Activated T-helper 1 cell treated with anti-CD3 and anti-CD28 coated beads, Interleukin-2, amount 50 U/mL, for 16 hours (primary cell): ENCODE data around the gene COX20.
"Not testable (repeated sequence)": the region's sequence is repeated elsewhere in the genome, so short reads cannot be mapped to it uniquely, and the experiment has no call there.

ENCODE experiments used
- DNase-seq, 2 donors: peaks; one replicate each; pipeline ENCODE4 v3.0.0-alpha.2; 2020; ENCODE audit warnings: low read depth in 1 of 2, low spot score in 1 of 2

COX20 gene

DNA sequence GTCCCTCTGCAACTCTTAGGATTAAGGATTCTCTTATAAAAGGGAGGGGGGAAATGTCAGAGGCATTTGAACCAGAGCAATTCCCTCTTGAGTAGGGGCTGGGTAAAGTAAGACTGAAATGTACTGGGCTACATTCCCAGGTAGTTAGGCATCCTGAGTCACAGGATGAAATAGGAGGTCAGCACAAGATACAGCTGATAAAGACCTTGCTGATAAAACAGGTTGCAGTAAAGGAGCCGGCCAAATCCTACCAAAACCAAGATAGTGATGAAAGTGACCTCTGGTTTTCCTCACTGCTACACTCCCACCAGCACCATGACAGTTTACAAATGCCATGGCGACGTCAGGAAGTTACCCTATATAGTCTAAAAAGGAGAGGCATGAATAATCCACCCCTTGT lies 14.3 kb upstream of the COX20 start:
- no peak for DNase-seq

DNA sequence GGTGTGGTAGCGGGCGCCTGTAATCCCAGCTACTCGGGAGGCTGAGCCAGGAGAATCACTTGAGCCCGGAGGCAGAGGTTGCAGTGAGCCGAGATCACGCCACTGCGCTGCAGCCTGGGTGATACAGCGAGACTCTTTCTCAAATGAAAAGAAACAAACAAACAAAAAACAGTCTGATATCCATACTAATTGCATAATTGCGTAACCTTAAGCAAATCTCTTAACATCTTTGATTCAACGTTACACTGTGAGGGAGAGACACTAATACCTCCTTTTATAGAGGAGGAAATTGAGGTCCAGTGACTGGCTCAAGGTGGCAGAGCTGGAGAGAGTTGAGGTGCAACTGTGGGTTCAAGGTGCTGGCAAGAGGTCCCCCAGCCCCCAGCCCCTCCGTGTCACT lies 12.6 kb upstream of the COX20 start:
- no peak for DNase-seq

DNA sequence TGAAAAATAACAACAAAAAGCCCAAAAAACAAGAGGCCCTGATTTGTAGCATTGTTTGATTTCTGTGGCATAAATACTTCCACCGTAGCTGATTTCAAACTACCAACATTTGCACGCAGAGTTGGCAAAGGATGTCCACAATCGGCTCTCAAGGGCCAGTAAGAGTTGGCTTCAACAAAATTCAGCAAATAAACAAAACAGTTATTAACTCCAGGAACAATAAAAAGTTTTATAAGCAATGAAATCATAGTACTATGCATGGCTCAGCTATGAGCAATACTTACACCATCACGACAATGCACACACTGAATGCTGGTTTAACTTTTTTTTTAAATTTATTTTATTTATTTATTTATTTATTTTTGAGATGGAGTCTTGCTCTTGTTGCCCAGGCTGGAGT lies 8.7 kb upstream of the COX20 start:
- DNase-seq, result no peak

DNA sequence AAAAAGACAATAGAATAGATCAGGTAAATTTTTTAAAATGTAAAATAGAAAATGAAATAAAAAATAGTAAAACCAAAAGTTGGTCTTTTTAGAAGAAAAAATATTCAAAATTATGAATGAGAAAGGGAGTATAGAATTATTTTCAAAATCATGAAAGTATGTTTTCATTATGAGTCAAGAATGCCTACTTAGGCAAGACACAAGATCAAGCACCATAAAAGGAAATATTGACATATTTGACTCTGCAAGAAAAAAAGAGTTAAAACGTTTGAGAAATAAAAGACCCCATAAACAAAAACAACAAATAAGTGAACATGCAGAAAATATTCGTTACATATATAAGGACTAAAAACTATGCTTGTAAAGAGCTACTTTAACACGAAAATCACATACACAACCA lies 4.8 kb upstream of the COX20 start:
- no peak for DNase-seq

DNA sequence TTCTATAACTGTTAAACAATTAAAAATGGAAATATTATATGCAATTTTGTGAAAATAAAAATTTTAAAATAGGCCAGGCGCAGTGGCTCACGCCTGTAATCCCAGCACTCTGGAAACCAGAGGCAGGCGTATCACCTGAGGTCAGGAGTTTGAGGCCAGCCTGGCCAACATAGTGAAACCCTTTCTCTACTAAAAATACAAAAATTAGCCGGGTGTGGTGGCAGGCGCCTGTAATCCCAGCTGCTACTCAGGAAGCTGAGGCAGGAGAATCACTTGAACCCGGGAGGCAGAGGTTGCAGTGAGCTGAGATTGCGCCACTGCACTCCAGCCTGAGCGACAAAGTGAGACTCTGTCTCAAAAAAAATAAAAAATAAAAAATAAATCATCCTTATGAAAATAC lies 2.2 kb upstream of the COX20 start:
- not testable (repeated sequence) for DNase-seq

DNA sequence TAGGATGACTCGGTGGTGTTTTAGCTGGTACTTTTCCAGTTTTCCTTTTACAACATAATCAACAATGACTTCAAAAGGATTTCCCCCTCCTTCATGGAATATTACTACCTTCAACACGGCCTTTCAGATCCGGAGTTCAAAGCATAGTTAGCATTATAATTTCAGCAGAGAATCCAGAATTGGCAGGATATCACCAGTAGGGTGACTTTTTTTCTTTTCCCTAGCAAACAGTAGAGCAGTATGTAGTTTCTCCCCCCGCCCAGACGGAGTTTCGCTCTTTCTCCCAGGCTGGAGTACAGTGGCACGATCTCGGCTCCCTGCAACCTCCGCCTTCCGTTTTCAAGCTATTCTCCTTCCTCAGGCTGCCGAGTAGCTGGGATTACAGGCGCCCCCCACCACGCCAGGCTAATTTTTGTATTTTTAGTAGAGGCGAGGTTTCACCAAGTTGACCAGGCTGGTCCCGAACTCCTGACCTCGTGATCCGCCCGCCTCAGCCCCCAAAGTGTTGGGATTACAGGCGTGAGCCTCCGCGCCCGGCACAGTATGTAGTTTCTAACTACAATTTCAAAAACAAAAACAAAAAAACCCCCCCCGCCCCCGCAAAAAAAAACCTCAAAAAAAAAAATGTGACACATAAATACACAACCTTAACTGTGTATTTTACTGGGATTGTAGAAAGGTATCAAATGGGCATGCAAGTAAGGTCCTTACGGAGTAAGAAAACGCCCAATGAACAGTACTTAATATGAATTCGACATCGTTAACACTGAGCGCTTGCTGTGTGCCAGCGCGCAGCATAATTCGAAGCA lies 1.5 kb upstream of the COX20 start:
- DNase-seq, result peak; percentile 15 to 34

DNA sequence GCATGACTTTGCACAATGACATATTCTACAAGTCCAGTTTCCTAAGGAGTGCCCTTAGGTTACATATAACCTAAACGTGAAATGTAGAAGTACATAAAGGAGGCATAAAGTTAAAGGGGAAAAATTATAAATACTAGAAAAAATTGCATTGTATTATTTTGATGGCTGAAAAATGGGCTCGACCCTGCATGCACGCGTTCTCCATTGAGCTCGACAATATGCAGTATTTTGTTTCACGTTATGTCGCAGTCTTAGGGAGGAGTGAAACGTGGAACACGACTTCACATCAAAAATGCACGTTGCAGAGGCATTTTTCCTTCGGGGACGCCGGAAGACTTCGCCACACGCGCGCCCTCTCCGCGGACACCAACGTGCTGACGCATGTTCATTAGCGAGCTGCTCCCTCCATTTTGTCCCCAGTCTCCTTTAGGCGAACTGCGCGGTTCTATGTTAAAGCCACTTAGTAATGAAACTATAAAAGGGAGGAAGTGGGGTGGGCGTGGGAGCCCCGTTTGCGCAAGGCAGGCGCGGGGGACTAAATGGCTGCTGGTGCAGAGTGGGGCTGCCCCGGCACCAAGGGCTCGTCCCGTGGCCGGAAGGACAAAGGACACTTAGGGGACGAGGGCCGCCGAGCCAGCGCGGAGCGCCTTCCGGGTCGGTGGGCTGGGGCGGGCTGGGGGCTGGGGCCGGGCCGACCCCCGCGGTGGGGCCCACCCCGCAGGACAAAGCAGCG lies 749 bp upstream of the COX20 start:
- peak; percentile 76 to 81 for DNase-seq

DNA sequence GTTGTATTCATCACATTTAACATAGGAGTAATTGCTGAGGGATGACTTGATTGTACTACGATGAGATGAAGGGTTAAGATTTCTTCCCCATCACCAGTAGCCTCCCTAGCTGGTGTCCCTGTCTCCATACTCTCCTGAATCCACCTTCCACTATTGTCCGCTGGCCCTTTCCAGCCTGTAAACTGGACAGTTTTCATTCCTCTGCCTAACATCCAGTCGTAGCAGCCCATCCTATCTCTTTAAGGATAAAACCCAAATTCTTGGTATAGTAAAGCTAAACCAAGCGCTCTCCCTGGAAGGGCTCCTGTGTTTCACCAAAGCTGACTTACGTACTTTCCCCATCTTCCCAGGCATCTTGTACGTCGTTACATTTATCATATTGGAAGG lies 670 bp downstream of the COX20 start:
- DNase-seq, result no peak

DNA sequence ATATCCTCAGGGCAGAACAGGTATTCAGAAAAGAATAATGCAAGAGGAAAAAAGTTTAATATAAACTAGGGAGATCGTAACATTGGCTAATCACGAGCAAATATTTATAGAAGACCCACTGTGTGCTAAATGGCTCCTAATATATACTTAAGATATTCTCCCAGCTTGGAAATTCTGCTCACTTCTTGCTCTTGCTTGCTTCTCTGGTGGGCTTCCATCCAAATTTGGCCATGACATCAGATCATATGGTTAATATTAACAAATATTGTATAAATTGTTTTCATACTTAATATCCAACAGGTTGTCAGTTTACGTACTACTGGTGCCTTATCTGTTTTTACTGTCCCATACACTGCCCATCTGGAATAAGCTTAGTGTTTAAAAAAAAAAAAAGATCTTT lies 1.1 kb downstream of the COX20 start:
- DNase-seq, result no peak

DNA sequence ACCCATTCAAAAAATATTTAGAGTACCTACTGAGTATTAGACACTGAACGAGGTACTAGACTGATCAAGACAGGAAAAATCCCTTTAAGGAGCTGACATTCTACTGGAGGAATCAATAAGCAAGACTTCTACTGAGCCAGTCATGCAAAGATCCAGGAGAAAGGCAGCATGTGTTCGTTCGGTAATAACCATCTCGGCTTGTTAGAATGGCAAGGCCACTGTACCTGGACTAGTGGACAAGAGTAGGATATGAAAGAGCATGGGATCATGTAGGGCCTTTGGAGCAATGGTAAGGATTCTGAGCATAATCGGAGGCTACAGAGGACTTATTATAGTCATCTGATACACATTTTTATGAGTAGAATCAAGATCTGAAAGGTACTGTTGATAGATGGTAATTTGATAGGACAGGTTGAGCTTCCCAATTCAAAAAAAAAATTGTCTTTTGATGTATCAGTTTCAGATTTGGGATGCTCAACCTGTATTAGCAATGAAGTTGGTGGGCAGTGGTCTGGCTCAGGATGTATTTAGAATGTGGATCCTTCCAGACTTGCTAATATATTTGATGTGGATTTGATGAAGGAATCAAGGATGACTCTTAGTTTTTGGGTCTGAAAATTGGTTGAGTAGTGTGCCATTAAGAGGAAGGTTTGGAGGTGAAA lies 2.3 kb downstream of the COX20 start:
- no peak for DNase-seq

DNA sequence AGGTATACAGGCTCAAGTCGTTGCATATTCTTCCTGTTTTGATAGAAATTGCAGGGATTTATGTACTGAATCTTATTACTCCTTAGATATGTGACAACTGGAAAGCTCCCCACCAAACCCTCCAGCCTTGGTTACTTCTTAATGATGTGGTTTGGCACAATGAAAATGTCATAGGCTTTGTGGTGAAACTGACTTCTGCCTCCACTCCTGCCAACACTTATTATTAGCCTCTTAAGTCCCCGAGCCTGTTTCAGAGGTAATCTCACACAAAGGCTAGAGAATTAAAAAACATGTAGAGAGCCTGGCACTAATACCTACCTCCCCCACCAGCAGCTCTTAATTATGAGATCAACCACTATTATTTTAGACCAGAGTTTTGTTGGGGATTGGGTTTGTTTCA lies 4.2 kb downstream of the COX20 start:
- DNase-seq, result no peak

DNA sequence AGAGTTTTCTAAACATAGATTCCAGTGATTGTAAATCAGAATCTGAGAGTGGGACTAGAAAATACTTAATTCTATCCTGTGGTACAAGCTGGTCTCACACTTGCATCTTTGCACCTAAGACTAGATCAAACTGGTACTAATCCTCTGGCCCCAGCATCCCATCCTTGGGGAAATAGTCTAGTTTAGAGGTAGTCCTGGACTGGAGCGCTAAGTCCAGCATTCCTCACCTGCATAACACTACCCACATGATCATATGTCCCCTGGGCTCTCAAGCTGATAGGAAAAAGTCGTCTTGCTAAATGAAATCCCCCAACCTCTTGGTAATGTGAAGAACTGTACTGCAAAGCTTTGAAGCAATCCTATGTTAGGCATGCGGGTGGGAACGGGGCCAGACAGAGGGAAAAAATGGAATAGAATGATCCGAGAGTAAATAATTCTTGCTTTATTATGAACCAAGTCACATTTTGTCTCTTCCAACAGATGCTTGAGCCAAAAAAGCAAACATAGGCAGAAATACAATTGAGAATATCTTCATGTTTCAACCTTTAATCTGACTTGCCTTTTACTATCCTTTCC lies 4.8 kb downstream of the COX20 start:
- no peak for DNase-seq

DNA sequence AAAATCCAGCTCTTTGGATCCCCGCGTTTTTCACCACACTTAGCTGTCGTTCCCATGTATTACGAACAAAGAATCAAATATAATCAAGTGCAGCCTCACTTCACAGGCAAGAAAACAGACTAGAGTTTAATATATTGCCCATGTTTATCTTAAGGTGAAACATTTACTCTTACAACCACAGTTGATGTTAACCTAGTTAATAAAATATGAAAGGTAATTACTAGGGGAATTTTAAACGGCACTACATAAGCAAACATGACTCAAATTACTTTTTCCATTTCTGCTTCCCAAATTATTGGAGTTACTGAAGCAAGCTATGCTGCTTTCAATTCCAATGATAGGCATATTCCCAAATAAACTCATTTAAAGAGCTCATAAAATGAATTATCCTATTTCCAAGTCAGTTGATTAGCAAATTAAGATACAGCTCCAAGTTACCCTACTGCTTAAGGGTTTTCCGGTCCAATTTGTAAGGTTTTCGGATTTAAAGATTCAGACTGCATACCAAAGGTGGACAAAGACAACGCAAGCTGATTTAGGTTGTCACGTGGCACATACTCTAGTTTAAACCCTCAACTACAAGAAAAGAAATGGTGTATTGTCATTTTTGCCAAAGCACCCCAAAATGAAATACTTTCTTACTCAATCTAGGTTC lies 5.9 kb downstream of the COX20 start:
- DNase-seq, result no peak

DNA sequence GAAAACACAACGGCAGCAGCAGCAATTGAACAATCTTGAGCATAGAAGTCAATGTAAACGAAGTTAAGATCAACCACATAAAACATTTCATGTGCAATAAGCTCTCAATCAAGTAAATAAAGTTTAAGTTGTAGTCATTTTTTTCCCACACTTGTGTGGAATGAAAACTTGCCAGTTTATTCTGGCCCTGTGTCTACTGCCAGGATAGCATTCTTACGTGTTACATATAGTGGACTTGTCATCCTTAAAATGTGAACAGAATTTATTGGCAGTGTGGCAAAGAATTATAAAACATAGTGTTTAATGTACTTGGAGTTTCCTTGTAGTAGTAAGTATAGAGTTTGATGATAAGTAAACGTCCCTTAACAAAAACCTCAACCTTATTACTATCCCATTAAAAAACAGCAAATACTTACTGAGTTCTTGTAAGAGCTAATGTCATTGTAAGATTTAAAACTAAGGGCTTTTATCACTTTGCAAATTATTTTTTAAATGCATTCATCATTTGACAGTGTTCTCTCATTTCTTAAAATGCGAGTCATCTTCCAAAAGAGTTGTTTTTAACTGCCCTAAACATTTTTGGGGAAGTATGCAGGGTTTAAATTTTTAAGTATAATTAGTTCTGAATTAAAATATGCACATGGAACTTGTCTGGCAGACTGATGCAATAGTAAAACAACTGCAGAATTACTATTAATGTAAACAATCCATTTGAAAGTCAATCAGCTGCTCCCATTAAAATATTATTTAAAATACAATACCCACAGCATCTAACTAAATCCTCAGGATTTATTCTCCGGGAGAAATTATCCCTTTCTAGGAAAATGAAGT lies 7.9 kb downstream of the COX20 start:
- DNase-seq, result no peak

DNA sequence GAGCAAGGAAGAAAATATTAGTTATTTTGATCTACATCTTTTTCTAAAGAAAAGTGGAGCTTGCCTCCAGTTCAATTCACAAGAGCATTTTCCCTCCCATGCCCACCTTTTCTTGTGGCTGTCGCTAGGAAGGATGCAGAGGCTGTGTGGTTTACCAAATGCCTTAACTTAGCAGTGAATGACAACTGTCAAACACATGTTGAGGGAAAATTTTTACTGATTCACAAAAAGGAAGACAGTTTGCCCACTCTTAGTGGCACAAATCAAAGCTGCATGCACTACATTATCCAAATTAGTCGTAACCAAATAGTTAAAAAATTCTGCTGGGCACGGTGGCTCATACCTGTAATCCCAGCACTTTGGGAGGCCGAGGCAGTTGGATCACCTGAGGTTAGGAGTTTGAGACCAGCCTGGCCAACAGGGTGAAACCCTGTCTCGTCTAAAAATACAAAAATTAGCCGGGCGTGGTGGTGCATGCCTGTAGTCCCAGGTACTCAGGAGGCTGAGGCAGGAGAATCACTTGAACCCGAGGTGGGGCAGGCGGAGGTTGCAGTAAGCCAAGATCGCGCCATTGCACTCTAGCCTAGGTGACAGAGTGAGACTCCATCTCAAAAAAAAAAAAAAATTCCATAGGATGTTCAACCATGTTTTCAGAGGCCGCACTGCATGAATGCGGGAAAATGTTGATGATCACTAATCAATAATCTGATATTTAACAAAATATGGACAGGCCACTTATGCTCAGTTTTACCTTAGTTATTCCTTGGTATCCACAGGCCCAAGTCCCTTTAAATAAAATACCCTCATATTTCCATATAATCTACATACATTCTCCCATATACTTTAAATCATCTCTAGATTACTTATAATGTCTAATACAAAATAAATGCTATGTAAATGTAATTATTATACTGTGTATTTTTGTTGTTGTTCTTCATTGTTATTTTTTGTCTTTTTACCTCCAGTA lies 9.0 kb downstream of the COX20 start:
- DNase-seq, result no peak

DNA sequence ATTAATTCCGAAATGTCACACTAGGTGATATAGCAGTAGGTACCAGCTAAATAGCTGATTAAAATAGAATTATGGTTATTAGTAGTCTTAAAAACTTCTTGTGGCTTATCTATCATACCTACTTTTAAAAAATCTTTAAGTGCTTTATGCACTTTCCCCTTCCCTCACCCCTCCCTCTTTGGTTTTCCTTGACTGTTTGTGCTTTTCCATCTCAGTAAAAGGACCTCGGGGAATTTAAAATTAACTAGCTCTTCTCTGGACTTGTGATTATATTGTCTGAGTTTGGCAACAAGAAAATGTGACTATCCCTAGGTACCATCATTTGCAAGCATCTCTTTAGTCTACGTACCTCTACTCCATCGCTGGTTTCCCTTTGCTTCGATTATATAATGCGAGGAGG lies 11.2 kb downstream of the COX20 start:
- DNase-seq, result no peak

DNA sequence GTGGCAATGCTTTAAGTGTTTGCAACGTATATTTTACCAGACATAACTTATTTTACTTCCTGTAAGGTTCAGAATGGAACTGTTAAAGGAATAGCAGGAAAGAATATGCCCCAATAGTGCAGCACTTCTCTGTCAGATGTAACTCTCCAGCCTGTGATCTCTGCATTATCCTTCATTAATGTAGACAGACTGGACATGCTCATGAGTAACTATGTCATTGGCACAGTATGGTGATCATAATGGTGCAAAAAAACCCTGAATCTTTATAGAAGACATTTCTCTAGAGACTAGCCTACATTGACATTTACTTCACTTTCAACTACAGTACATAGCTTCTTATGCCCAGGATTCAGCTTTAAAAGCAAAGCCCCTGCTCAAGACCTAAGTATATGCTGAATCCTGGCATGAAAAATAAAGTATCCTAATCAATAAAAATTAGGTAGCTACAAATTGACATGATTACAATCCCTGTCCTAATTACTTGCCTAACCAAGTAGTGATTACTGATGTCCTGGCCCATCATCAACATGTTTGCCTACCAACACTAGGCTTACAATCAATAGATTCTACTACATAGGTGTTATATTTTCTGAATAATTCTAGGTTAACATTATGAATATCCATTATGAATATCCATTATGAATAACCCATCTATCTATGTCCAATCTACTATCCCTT lies 13.9 kb downstream of the COX20 start:
- no peak for DNase-seq

DNA sequence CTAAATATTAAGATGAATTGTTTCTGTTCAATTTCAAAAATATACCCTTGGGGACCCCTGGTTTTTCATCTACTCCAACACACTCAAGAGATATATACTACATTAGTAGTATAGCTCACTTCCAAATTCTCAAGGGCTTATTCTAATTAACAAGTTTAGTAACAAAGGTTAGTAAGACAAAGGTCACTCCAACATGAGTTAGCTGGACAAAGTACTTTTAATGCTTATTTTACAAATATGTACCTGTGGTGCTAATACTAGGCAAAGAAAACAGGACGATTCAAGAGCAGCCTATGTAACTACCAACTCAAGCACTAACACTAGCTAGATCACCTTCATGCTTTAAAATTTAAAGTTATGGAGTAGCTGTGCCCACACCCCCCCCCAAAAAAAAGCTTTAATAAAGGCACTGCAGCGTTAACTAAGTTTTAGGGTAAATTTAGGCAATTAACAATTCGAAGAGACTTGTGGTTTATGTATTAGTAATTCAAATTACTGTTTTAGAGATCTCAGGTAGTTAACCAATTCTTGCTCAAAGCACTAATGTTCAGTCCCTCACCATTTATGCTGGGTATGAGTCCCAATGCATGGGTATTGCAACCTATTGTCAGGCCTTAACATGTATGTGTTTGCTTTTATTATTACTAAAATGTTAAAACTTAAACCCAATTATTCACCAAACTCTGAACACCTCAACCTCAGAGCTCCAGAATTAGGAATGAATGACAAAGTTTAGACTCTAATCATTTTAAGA lies 14.8 kb downstream of the COX20 start:
- DNase-seq, result no peak
